GM18870 (cell line): ENCODE measurements around the gene POLR3H.

Experiments
- ATAC-seq: cut with Tn5 transposase; IDR thresholded peaks from one replicate; pipeline ENCODE4 v1.9.1; 2021; ENCODE audit warnings: moderate library complexity; ENCODE audit not compliant: unreplicated experiment

Gene POLR3H

DNA sequence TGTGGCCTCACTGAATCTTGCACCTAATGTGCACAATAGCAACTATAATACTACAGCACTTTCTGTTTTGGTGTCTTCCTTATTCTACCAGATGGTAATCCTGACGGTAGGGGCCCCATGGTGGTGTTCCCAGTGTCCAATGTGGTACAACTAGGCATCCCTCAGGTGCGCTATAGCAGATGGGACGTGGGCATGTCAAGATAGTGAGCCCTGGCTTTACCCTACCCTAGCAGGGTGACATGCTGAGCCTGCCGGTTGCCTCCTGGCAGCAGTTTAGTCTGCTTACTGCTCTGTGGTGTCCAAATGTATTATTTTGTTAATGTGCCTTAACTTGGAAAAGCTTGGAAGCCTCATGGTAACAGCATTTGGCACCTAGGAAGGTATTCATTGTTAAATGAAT, 56.2 kb downstream of the POLR3H start:
- ATAC-seq: no peak

GRCh38 chr22:41487037-41487935, 57.0 kb downstream of the POLR3H start:
- no peak for ATAC-seq

GRCh38 chr22:41485033-41485432, 59.2 kb downstream of the POLR3H start:
- ATAC-seq: no peak

GRCh38 chr22:41482319-41482935, 61.8 kb downstream of the POLR3H start:
- ATAC-seq: no peak

DNA sequence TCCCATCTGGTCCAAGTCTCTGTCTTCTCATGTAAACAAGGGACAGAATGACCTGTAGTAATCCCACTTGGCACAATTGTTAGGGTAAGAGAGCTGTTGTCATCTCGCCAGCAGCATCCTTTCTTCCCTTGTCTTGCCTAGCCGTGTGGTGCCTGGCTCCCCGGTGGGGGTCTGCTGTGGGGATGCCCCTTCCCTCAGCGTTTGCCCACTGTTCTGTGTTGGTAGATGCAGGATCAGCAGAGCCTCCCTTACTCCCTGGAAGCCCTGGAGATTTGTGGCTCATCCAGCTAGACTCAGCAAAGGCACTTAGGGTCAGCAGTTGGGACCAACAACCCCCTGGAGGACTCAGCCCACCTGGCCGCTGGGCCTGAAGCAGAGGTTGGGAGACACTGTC, 62.3 kb downstream of the POLR3H start:
- no peak for ATAC-seq

DNA sequence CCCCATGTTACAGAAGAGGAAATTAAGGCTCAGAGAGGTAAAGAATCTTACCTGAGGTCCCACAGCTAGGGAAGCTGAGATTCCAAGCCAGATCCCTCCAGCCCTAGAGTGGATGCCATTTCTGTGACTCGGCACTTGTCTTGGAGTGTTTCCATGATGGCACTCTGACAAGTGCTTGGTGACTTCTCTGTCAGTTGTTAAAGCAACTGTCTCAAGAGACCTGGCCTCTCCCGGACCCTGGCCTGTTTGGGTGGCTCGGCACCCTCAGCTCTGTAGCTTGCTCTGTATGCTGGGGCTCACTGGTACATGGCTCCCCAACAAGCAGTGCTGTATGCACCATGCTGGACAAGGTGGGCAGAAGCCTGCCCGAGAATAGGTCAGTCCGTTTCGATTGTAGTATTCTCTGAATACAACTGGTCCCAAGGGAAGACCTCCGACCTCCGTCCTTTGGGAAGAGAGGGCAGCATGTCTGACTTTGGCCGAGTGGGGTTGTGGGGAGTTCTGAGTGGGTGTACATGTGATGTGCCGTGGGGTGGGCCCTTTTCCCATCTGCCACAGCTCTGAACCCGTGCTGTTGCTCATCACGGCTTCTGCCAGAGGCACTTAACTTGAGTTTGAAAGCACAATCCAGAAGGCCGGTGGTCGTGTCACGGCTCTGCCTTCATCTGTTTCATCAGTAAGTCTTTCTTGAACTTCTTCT, 63.0 kb downstream of the POLR3H start:
- ATAC-seq: no peak

GRCh38 chr22:41480397-41480735, 63.9 kb downstream of the POLR3H start:
- ATAC-seq: no peak

- no peak for ATAC-seq
Measured at GRCh38 chr22:41479671-41480396, 64.4 kb downstream of the POLR3H start.

DNA sequence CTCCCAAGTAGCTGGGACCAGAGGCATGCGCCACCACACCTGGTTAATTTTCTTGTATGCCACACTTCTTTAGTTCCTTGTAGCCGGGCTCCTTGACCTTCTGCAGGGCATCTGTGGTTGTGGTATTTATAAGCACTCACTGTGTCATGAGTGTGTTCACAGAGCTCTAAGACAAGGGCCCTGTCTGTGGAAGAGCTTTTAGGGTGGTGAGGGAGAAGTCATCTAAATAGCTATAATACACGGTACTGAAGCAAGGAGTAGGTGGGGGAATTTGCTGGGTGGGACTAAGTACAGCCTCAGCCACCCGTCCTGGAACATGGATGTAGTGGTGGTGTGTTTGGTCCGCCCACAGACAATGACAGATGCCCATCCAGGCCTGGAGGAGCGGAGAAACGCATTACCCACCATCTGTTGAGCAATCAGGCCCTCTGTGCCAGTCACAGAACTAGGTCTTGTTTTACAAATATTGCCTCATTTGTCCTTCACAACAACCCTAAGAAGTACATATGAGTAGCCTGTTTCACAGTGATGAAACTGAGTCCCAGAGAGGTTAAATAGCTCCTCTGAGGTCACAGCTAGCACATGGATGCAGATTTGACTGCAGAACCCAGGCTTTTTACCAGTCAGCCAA, 65.3 kb downstream of the POLR3H start:
- ATAC-seq: no peak

GRCh38 chr22:41478473-41478872, 65.8 kb downstream of the POLR3H start:
- ATAC-seq: no peak
